CD4-positive, alpha-beta T cell (primary cell): Measurements from ENCODE around the gene SPATS2L. TPM values are rescaled to one million over a fixed set of nuclear protein-coding genes. Genes with fewer than 3 reads are reported as not detected.

Experiments
- ATAC-seq: fragments of 200-7000 bp; cut with Tn5 transposase; one replicate; pipeline ENCODE4 v1.10.0; 2022; ENCODE audit warnings: mild to moderate bottlenecking; ENCODE audit not compliant: poor library complexity
- CTCF ChIA-PET: fragments of 350-600 bp; sonication (Branson Sonifier 250); formaldehyde crosslinking; loops from one replicate; lab custom pipeline; 2021; ENCODE audit warnings: antibody characterized with exemption, inconsistent platforms; lab: Charles Lee
- POLR2A ChIA-PET: fragments of 350-600 bp; sonication (Branson Sonifier 250); formaldehyde crosslinking; loops from one replicate; lab custom pipeline; 2021; ENCODE audit warnings: antibody characterized with exemption, inconsistent platforms; lab: Charles Lee
- DNase-seq, 14 experiments: peaks; one replicate each; pipeline ENCODE4 v3.0.0-alpha.2; 2013 to 2020; ENCODE audit warnings: mixed read lengths in 2 of 14
- H3K27ac ChIP-seq, 2 donors: one replicate each; pipeline versions ENCODE4 v1.5.1 to v1.7.0; 2013; ENCODE audit warnings: low read length in 2 of 2, low read depth in 1 of 2, mild to moderate bottlenecking in 1 of 2
- H3K27me3 ChIP-seq, 2 experiments: 1 replicate in 1 of 2; 2 replicates in 1 of 2; pipeline versions ENCODE4 v1.6.1 to v1.7.0; 2013; ENCODE audit warnings: low read length in 2 of 2, control low read depth in 1 of 2, mild to moderate bottlenecking in 1 of 2, moderate library complexity in 1 of 2; ENCODE audit not compliant: insufficient read depth in 2 of 2, control insufficient read depth in 1 of 2
- H3K36me3 ChIP-seq: one replicate; pipeline ENCODE4 v1.6.1; 2013; ENCODE audit warnings: low read length, control low read depth; ENCODE audit not compliant: insufficient read depth
- H3K4me1 ChIP-seq: one replicate; pipeline ENCODE4 v1.6.1; 2013; ENCODE audit warnings: low read length, control low read depth; ENCODE audit not compliant: insufficient read depth
- H3K4me3 ChIP-seq: one replicate; pipeline ENCODE4 v1.5.1; 2013; ENCODE audit warnings: mild to moderate bottlenecking, low read length, moderate library complexity
- H3K9me3 ChIP-seq, 2 experiments: 1 replicate in 1 of 2; 2 replicates in 1 of 2; pipeline versions ENCODE4 v1.6.1 to v1.7.0; 2013; ENCODE audit warnings: low read length in 2 of 2, mild to moderate bottlenecking in 2 of 2, control low read depth in 1 of 2, moderate library complexity in 1 of 2; ENCODE audit not compliant: control insufficient read depth in 1 of 2, insufficient read depth in 1 of 2
- H3K27ac Mint-ChIP-seq: one replicate; pipeline ENCODE4 v1.8.0; 2020; ENCODE audit warnings: mixed read lengths
- H3K27me3 Mint-ChIP-seq: one replicate; pipeline ENCODE4 v1.8.0; 2021; ENCODE audit warnings: mixed read lengths
- H3K36me3 Mint-ChIP-seq: one replicate; pipeline ENCODE4 v1.8.0; 2021; ENCODE audit warnings: low read depth, mixed read lengths
- H3K4me1 Mint-ChIP-seq: one replicate; pipeline ENCODE4 v1.8.0; 2021; ENCODE audit warnings: low read depth, mixed read lengths
- H3K4me3 Mint-ChIP-seq: one replicate; pipeline ENCODE4 v1.8.0; 2020; ENCODE audit warnings: mild to moderate bottlenecking, mixed read lengths
- H3K9me3 Mint-ChIP-seq: one replicate; pipeline ENCODE4 v1.8.0; 2020; ENCODE audit warnings: mixed read lengths
- CTCF ChIP-seq: fragments of 200-600 bp; IDR thresholded peaks from one replicate; pipeline ENCODE4 v1.8.0; 2022; ENCODE audit warnings: antibody characterized with exemption, mild to moderate bottlenecking
- intact Hi-C, 2 experiments: fragments of 100-400 bp; cut with DNase I in 1 of 2; cut with micrococcal nuclease in 1 of 2; formaldehyde crosslinking; loops; one replicate each; pipeline versions ENCODE4 v1.15.1 to v1.9.0; 2023 to 2025; cut with DNase I, micrococcal nuclease
- total RNA-seq, 174 experiments: library from RNA in 2 of 174; stranded (reverse) in 2 of 174; gene quantifications; one replicate each; pipeline ENCODE4 v1.2.3 and lab custom pipeline; 2021 to 2026

SPATS2L gene
- total RNA-seq, 2 experiments from 2014 or later: 4.0 to 4.4 TPM

GRCh38 chr2:200373973-200374416, 67.5 kb downstream of the SPATS2L start:
- H3K9me3 Mint-ChIP-seq: no peaks in the 10 kb centered on the region
- peak overlapping the region; percentile 88 for H3K27ac Mint-ChIP-seq
- no peaks in the 10 kb centered on the region for H3K9me3 ChIP-seq
- CTCF ChIA-PET: interaction anchor here (1.0 to 1.5 kb wide), 2 partner anchors 11 kb away, joined by 3 read pairs; no protein-coding TSS in a partner anchor
- H3K4me1 Mint-ChIP-seq: peaks cover 58% of the 10 kb centered on the region
- ATAC-seq: peak; percentile 90
- H3K27me3 ChIP-seq: no peaks in the 10 kb centered on the region
- DNase-seq: peak in 6 of 14 experiments; percentile 7 to 81 (median 64)
- H3K36me3 ChIP-seq: no peaks in the 10 kb centered on the region
- H3K4me1 ChIP-seq: peaks cover 28% of the 10 kb centered on the region
- intact Hi-C loops: loop anchor here (1.0 to 10.0 kb wide), 5 partner anchors 9 to 431 kb away; partner anchors contain the start of gene SPATS2L (in 2 of the 2)
- TF ChIP-seq CTCF: no peak
- no peaks in the 10 kb centered on the region for H3K36me3 Mint-ChIP-seq
- peak overlapping the region; percentile 52 for H3K4me3 ChIP-seq
- H3K4me3 Mint-ChIP-seq: peak overlapping the region; percentile 88
- H3K27ac ChIP-seq: peak overlapping the region; percentile 36 to 56
- POLR2A ChIA-PET: interaction anchor here (1.0 to 3.2 kb wide), 6 partner anchors 10 to 93 kb away, joined by 3 to 15 read pairs (median 4); partner anchors contain the start of gene SPATS2L
- no peaks in the 10 kb centered on the region for H3K27me3 Mint-ChIP-seq

DNA sequence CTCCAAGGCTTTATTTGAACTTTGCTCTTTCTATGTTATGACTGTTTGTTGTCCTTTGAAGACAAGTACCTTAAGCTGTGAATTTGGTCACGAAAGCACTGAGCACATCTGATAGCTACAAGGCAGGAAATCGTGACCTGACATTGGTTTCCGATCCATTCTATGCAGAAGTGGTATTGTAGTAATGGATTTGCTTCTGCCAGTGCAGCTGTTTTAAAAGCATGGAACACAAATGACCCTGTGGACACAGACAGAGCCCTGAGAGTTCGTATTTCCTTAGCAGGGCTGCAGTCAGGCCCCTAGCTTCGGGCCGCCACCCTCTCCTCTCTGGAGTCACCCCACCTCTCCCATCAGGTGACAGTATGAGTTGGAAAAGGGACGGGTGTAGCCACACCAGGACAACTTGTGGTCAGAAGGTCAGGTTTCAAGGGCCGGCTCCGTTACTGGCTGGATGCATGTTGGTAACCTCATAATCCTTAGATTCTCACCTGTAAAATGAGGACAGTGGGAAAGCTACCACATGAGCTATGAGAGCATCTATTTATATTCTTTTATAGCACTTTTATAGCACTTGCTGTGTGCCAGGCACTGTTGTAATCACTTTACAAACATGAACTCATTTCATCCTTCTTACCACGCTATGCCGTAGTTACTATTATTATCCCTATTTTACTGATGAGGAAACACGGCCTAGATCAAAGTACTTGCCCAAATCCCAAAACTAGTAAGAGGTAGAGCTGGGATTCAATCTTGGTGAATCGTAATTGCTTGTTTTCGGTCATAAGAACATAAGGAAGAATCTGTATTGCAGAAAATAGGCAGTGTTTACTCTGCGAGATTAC, 70.2 kb downstream of the SPATS2L start:
- ATAC-seq: peak; percentile 57
- Histone ChIP-seq H3K27ac (no peak overlapping the region), H3K9me3 (no peaks in the 10 kb centered on the region), H3K4me3 (no peak overlapping the region), H3K27me3 (no peaks in the 10 kb centered on the region), H3K4me1 (peaks cover 36% of the 10 kb centered on the region), H3K36me3 (no peaks in the 10 kb centered on the region)
- ChIA-PET CTCF (interaction anchor here (0.5 kb wide), 1 partner anchor 127 kb away, joined by 3 read pairs; no protein-coding TSS in a partner anchor), POLR2A (interaction anchor here (1.0 to 1.4 kb wide), 8 partner anchors 8 to 336 kb away, joined by 3 to 7 read pairs (median 4); no protein-coding TSS in a partner anchor)
- Mint-ChIP-seq H3K4me3 (peak overlapping the region; percentile 8), H3K27me3 (no peaks in the 10 kb centered on the region), H3K4me1 (peaks cover 83% of the 10 kb centered on the region), H3K9me3 (no peaks in the 10 kb centered on the region), H3K36me3 (no peaks in the 10 kb centered on the region), H3K27ac (peak overlapping the region; percentile 88)
- intact Hi-C loops: loop anchor here (10.0 kb wide), 3 partner anchors 88 to 428 kb away; no protein-coding TSS in a partner anchor
- peak in 7 of 14 experiments; percentile 8 to 59 (median 46) for DNase-seq
- no peak for TF ChIP-seq CTCF

DNA sequence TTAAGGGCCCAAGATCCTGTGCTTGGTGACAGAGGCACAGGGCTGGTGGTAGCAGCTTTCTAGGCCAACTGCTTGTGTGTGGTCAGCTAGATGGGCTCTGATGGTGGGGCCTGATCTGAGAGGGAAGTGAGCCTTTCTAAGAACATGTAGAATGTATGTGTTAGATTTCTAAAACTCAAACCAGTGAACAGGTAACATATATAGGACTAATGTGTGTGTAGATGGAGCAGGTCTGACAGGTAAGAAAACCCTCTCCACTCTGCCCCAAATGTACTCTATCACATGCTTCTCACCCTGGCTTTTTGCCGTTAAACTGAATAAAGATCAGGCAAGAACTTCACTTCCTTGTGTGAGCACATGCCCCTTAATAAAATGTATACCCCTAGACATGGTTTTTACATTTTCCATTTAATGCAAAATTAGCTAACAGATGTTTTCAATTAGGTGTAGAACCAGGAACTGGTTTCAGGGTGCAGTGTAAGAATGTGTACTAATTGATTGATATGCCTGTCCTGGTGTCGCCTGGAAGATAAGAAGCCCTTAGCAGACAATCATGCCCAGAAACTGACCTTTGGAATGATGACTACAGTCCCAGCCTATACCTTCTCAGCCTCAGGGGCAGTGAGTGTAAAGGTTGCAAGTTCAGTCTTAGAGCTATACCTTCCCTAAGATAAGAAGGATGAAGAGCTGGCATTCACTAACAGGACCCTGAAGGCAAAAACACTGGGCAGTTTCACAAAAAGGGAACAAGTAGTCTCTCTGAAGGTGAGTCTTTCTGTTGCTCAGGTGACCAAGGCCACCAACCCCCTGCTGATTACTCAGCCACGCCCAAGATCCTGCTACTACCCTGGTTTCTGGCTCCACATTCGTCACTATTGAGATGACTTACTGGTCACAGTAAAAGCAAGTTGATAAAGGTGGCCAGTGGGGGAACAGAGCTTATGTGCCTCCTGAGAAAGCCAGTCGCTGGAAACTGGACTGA, 71.2 kb downstream of the SPATS2L start:
- H3K9me3 ChIP-seq: no peaks in the 10 kb centered on the region
- H3K4me3 Mint-ChIP-seq: no peak overlapping the region
- ATAC-seq (no peak), DNase-seq (no peak)
- CTCF ChIA-PET: no interaction called here
- no peak for TF ChIP-seq CTCF
- intact Hi-C loops: loop anchor here (10.0 kb wide), 3 partner anchors 87 to 427 kb away; no protein-coding TSS in a partner anchor
- H3K4me3 ChIP-seq: no peak overlapping the region
- H3K27ac ChIP-seq: no peak overlapping the region
- H3K4me1 Mint-ChIP-seq: peaks cover 84% of the 10 kb centered on the region
- H3K4me1 ChIP-seq: peaks cover 35% of the 10 kb centered on the region
- H3K27ac Mint-ChIP-seq: peak overlapping the region; percentile 88
- POLR2A ChIA-PET: interaction anchor here (1.4 kb wide), 1 partner anchor 11 kb away, joined by 3 read pairs; no protein-coding TSS in a partner anchor
- H3K36me3 ChIP-seq: no peaks in the 10 kb centered on the region
- H3K36me3 Mint-ChIP-seq: no peaks in the 10 kb centered on the region
- no peaks in the 10 kb centered on the region for H3K27me3 ChIP-seq
- no peaks in the 10 kb centered on the region for H3K27me3 Mint-ChIP-seq
- no peaks in the 10 kb centered on the region for H3K9me3 Mint-ChIP-seq
